Parathyroid adenoma (tissue), 2 donors: ENCODE measurements around the gene CBX3.

Source experiments
- H2AFZ ChIP-seq: fragments of 300-600 bp; sonication (generic); one replicate; pipeline ENCODE4 v1.7.0; 2017; ENCODE audit warnings: antibody characterized with exemption, mild to moderate bottlenecking
- H3K27ac ChIP-seq: fragments of 300-600 bp; sonication (generic); one replicate; pipeline ENCODE4 v1.7.0; 2017
- H3K27me3 ChIP-seq: fragments of 300-600 bp; sonication (generic); one replicate; pipeline ENCODE4 v1.7.0; 2017; ENCODE audit warnings: low read length; ENCODE audit not compliant: control insufficient read depth, insufficient read depth
- H3K36me3 ChIP-seq: fragments of 300-600 bp; sonication (generic); one replicate; pipeline ENCODE4 v1.7.0; 2017; ENCODE audit warnings: low read length; ENCODE audit not compliant: control insufficient read depth, insufficient read depth
- H3K4me1 ChIP-seq: fragments of 300-600 bp; sonication (generic); one replicate; pipeline ENCODE4 v1.7.0; 2017; ENCODE audit warnings: control low read depth
- H3K4me2 ChIP-seq: fragments of 300-600 bp; sonication (generic); one replicate; pipeline ENCODE4 v1.7.0; 2017; ENCODE audit warnings: low read length
- H3K4me3 ChIP-seq: fragments of 300-600 bp; sonication (generic); one replicate; pipeline ENCODE4 v1.7.0; 2017; ENCODE audit warnings: low read depth, low read length
- H3K79me2 ChIP-seq: fragments of 300-600 bp; sonication (generic); one replicate; pipeline ENCODE4 v1.7.0; 2017; ENCODE audit warnings: control low read depth
- H3K9ac ChIP-seq: fragments of 300-600 bp; sonication (generic); one replicate; pipeline ENCODE4 v1.7.0; 2017; ENCODE audit warnings: mild to moderate bottlenecking
- H3K9me3 ChIP-seq: fragments of 300-600 bp; sonication (generic); one replicate; pipeline ENCODE4 v1.7.0; 2017; ENCODE audit warnings: low read length; ENCODE audit not compliant: control insufficient read depth
- CTCF ChIP-seq: fragments of 300-600 bp; sonication (generic); IDR thresholded peaks from one replicate; pipeline ENCODE4 v1.7.0; 2017; ENCODE audit warnings: antibody characterized with exemption, mild to moderate bottlenecking
- donor health status: primary hyperparathyroidism.

CBX3 gene

DNA sequence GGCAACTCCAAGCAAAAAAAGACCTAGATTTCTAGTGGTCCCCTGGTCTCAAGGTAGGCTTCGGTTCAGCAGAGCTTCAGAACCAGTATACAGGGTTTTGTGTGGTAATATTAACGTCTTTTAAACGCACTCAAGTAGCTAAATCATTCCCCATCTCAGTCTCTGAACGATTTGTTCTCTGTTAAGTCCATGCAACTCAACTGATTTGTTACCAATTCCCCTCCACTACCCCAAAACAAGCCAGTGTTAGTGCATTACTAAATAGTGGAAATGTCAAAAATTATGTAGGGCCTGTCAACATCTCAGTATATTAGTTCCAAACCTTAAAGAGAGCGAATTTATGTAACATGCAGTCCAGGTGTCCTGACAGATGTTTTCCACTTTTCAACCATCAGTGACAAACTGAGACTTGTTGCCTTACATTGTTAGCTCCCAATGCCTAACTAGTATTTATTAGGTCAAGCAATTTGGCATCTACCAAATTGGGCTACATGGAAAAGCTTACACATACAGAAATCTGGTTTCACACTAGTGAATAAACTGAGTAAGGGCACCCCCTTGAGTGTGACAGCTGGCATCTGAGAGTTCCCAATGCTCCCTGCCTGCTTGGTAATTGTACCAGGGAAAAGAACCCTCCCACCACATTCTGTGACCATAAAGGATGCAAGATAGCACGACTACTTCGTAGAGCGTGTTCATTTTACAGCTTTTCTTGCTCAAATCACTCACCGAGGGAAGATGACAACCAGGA lies 13.2 kb upstream of the CBX3 start:
- H3K36me3 ChIP-seq = peaks cover 5% of the 10 kb centered on the region
- no peak overlapping the region for H3K9ac ChIP-seq

DNA sequence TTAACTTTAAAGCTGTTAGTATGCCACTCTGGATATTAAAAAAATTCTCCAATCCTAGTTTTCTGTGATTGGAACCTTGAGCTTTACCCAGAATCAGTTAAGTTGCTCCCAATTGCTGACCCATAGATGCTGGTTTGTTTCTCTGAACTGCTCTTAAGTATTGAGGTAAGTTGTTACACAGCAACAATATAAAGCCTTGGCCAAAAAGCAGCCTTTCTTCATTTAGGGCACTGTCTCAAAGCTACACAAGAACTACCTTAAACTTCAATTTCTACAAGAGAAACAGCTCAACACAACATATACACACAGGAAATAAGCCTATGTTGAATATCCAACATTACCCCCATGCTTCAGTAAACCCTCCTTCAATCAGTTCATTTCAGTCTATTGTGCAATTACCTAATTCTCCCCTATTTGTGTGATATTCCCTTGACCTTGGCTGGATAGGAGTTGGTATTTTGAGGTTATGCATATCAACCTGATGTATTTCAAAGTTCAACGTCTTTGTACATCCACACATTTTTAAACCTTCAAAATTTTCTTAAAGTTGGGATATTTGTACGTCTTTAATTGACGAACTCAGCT lies 12.5 kb upstream of the CBX3 start:
- Histone ChIP-seq H3K36me3 (peaks cover 5% of the 10 kb centered on the region), H3K27ac (no peak overlapping the region), H3K27me3 (no peaks in the 10 kb centered on the region), H3K4me1 (peaks cover 23% of the 10 kb centered on the region), H3K9ac (no peak overlapping the region), H3K79me2 (peaks cover 6% of the 10 kb centered on the region), H3K4me2 (no peak overlapping the region), H3K9me3 (no peaks in the 10 kb centered on the region), H2AFZ (no peak overlapping the region), H3K4me3 (no peak overlapping the region)
- no peak for TF ChIP-seq CTCF

More for the DNA sequence above, 13.2 kb upstream of the CBX3 start:
- Histone ChIP-seq H3K9me3 (no peaks in the 10 kb centered on the region), H3K27me3 (no peaks in the 10 kb centered on the region), H3K4me1 (peaks cover 19% of the 10 kb centered on the region), H3K79me2 (no peaks in the 10 kb centered on the region), H2AFZ (no peak overlapping the region), H3K4me3 (no peak overlapping the region), H3K4me2 (no peak overlapping the region), H3K27ac (peak overlapping the region; percentile 2)
- TF ChIP-seq CTCF = no peak

DNA sequence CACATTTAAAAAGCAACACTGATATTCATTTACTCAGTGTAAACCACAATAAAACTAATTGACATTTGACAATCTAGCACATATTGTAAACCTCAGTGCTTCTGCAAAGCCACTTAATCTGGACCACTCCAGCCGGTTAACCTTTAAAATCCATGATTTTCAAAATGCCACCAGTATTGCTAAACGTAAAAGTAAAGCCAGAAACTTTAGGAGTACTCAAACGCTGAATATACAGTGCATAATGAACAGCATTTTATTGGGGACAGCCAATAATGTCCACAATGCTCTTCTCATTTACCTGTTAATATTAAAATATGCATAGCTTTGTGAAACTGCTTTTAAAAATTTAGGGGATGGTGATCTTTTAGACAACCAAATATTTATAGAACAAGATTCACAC lies 11.8 kb upstream of the CBX3 start:
- Histone ChIP-seq H3K4me3 (no peak overlapping the region), H3K36me3 (peaks cover 5% of the 10 kb centered on the region), H3K27me3 (no peaks in the 10 kb centered on the region), H3K9me3 (no peaks in the 10 kb centered on the region), H3K27ac (no peak overlapping the region), H3K4me2 (no peak overlapping the region), H3K4me1 (peaks cover 26% of the 10 kb centered on the region), H2AFZ (no peak overlapping the region), H3K79me2 (peaks cover 12% of the 10 kb centered on the region), H3K9ac (no peak overlapping the region)
- TF ChIP-seq CTCF = no peak

- H3K9me3 ChIP-seq = no peaks in the 10 kb centered on the region
- no peak for TF ChIP-seq CTCF
- H3K4me2 ChIP-seq = no peak overlapping the region
- H3K4me1 ChIP-seq = peaks cover 26% of the 10 kb centered on the region
- peaks cover 5% of the 10 kb centered on the region for H3K36me3 ChIP-seq
- H3K27ac ChIP-seq = no peak overlapping the region
- no peaks in the 10 kb centered on the region for H3K27me3 ChIP-seq
- H2AFZ ChIP-seq = no peak overlapping the region
- peaks cover 13% of the 10 kb centered on the region for H3K79me2 ChIP-seq
- no peak overlapping the region for H3K4me3 ChIP-seq
- no peak overlapping the region for H3K9ac ChIP-seq
Measured at GRCh38 chr7:26190417-26190869, 11.1 kb upstream of the CBX3 start.
